Activated T-cell treated with anti-CD3 and anti-CD28 coated beads, Interleukin-2, amount 50 U/mL, for 4 hours (primary cell): ENCODE data around the gene DIS3L2. TPM values are rescaled to one million over a fixed set of nuclear protein-coding genes. Genes with fewer than 3 reads are reported as not detected.

Experiments used
- ATAC-seq, 2 donors: fragments of 200-7000 bp; cut with Tn5 transposase; one replicate each; pipeline ENCODE4 v1.10.0; 2021
- DNase-seq: peaks from one replicate; pipeline ENCODE4 v3.0.0-alpha.2; 2020
- H3K27me3 Mint-ChIP-seq: one replicate; pipeline ENCODE4 v1.8.0; 2021; ENCODE audit warnings: low read depth, mixed read lengths
- H3K36me3 Mint-ChIP-seq: one replicate; pipeline ENCODE4 v1.8.0; 2022; ENCODE audit warnings: mixed read lengths; ENCODE audit not compliant: insufficient read depth
- H3K4me1 Mint-ChIP-seq: one replicate; pipeline ENCODE4 v1.8.0; 2021; ENCODE audit warnings: low read depth, mixed read lengths
- H3K4me3 Mint-ChIP-seq: one replicate; pipeline ENCODE4 v1.8.0; 2021; ENCODE audit warnings: mild to moderate bottlenecking, moderate library complexity, mixed read lengths
- H3K9me3 Mint-ChIP-seq: one replicate; pipeline ENCODE4 v1.8.0; 2021; ENCODE audit warnings: mixed read lengths
- total RNA-seq, 3 donors: library from RNA; stranded (reverse); gene quantifications; one replicate each; pipeline ENCODE4 v1.2.1, GENCODE V29; 2021

DIS3L2 gene
- total RNA-seq, 3 donors from 2014 or later, result 38.5 to 43.7 (median 41.4) TPM

GRCh38 chr2:232286001-232286868, 324.7 kb downstream of the DIS3L2 start:
- Mint-ChIP-seq H3K36me3 (peaks cover 7% of the 10 kb centered on the region), H3K4me1 (peaks cover 18% of the 10 kb centered on the region), H3K9me3 (no peaks in the 10 kb centered on the region), H3K27me3 (no peaks in the 10 kb centered on the region), H3K4me3 (no peak overlapping the region)
- no peak for ATAC-seq
- DNase-seq, result no peak

DNA sequence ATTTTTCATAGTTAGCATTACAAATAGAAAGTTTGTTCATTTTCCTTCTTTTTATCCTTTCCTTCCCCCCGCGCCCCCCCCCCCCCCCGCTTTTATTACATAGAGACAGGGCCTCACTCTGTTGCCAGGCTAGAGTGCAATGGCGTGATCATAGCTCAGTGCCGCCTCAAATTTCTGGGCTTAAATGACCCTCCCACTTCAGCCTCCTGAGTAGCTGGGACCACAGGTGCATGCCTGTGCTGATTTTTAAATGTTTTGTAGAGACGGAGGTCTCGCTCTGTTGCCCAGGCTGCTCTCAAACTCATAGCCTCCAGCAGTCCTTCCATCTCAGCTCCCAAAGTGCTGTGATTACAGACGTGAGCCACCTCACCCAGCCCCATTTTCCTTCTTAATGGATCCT, 325.8 kb downstream of the DIS3L2 start:
- Mint-ChIP-seq H3K4me1 (peaks cover 20% of the 10 kb centered on the region), H3K9me3 (no peaks in the 10 kb centered on the region), H3K4me3 (no peak overlapping the region), H3K27me3 (no peaks in the 10 kb centered on the region), H3K36me3 (peaks cover 4% of the 10 kb centered on the region)
- ATAC-seq, result no peak
- DNase-seq, result no peak

DNA sequence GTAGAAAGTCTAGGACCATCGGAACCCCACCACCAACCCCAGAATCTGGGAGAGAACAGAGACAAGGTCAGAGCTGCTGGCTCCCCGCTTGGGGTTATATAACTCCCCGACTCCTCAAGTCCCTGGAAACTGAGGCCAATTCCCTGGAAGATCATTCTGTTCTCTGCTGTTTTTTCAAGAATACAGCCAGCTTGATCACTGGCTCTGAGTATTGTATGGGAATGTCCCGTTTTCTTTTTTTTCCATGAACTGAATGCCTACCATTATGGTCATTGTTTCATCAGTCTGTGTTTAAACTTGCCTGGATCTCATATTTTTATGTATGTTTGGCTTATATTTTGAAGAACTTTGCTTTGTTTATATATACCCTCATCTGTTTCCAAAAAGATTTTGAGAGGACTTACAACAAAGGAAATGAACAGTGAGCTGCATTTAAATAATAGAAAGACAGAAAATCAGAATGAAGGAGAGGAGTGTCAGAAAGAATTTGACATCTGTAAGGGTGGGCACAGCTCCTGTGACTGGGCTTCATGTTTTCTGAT, 327.0 kb downstream of the DIS3L2 start:
- peaks cover 2% of the 10 kb centered on the region for H3K36me3 Mint-ChIP-seq
- no peaks in the 10 kb centered on the region for H3K27me3 Mint-ChIP-seq
- no peak for DNase-seq
- H3K4me3 Mint-ChIP-seq, result no peak overlapping the region
- no peaks in the 10 kb centered on the region for H3K9me3 Mint-ChIP-seq
- H3K4me1 Mint-ChIP-seq, result peaks cover 18% of the 10 kb centered on the region
- ATAC-seq, result no peak

DNA sequence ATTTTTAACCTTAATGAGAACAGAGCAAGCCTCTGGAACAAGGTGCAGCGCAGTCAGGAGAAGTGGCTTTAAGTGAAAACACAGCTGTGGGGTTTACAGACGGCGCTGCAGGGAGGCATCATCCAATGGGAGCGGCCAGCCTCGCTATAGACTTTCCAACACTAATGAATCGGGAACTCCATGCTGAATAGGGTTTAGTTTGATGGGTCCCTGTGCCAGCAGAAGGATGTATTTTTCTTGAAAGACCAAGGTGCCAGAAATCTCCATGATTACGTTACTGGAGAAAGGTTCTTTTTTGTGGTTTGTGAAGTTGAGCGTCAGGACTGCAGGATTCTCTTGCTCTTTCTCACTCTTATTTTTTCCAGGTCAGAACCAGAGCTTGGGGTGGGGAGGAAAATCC, 329.2 kb downstream of the DIS3L2 start:
- Mint-ChIP-seq H3K9me3 (no peaks in the 10 kb centered on the region), H3K36me3 (peaks cover 6% of the 10 kb centered on the region), H3K4me1 (peaks cover 10% of the 10 kb centered on the region), H3K4me3 (no peak overlapping the region), H3K27me3 (no peaks in the 10 kb centered on the region)
- DNase-seq (no peak), ATAC-seq (no peak)

DNA sequence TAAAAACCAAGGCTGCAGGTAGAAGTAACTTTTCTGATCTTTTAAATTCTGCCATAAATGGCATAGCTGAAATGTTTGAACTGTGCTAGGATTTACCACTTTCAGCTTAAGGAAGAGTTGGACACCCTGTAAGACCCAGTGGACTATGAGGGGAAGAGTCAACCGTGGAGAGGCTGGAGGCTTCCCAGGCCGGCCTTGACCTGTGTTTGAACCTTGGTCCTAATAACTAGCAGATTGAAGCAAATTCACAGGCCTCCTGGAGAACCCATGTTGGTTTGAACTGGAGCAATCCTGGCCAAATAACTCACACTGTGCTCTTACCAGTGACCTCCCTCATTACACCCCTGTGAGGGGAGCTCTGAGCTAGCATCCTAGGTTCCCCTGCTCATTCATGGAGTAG, 329.8 kb downstream of the DIS3L2 start:
- peaks cover 4% of the 10 kb centered on the region for H3K4me1 Mint-ChIP-seq
- H3K36me3 Mint-ChIP-seq, result peaks cover 6% of the 10 kb centered on the region
- H3K27me3 Mint-ChIP-seq, result no peaks in the 10 kb centered on the region
- H3K9me3 Mint-ChIP-seq, result no peaks in the 10 kb centered on the region
- DNase-seq, result no peak
- no peak overlapping the region for H3K4me3 Mint-ChIP-seq
- no peak for ATAC-seq

DNA sequence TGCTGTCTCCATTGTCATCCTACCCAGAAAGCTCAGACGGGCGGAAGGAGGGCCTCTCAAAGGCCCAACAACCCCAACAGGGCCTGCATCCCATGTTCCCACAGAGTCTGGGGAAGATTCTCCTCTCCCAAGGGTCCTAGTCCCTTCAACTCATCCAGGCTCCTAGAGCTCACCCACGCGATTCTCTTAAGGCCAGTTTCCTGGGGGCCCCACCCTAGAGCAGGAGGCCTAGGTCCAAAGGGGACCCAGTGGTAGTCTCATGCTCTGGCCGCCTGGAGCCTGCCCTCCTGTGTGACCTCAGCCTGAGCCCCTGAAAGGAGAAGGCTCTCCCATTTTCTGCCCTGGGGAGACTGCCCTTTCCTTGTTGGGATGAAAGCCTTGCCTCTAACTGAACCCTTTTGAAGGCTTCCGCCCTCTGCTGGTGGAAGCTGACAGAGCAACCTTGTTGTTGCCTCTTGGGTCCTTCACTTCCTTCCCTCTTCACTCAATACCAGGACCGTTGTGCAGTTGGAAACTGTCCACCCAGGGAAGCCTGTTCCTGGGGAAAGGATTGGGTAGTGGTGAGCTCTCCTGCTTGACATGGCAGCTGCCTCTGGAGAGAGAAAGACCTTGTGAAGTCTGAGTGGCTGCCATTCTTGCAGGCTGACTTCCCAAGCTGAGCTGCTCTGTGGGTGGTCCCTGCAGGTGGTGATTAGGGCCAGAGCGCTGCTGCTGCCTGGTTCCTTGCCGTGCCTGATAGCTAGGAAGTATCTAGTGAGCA, 331.1 kb downstream of the DIS3L2 start:
- H3K9me3 Mint-ChIP-seq, result no peaks in the 10 kb centered on the region

DNA sequence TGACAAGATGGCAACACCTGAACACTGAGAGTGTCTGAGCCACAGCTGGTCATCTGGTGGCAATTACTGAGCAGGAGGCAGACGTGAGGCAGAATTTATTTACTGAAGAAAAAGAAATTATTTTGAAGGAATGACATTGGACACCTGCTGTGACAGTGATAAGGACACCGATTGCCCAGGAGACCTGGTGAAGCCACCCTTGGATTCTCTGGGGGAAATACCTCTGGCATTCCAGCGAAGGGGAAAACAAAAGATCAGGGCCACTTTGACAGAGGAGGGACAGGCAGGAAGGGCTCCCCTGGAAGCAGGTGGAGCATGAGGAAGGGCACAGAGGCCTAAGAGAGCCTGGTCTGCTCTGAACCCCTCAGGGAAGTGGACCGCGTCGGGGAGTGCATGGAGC, 331.7 kb downstream of the DIS3L2 start:
- Mint-ChIP-seq H3K4me3 (no peak overlapping the region), H3K36me3 (peaks cover 6% of the 10 kb centered on the region), H3K4me1 (peaks cover 3% of the 10 kb centered on the region), H3K9me3 (no peaks in the 10 kb centered on the region), H3K27me3 (no peaks in the 10 kb centered on the region)
- ATAC-seq, result no peak
- DNase-seq, result no peak

More for the DNA sequence above, 331.1 kb downstream of the DIS3L2 start:
- H3K36me3 Mint-ChIP-seq, result peaks cover 6% of the 10 kb centered on the region
- H3K4me1 Mint-ChIP-seq, result peaks cover 3% of the 10 kb centered on the region
- no peak overlapping the region for H3K4me3 Mint-ChIP-seq
- H3K27me3 Mint-ChIP-seq, result no peaks in the 10 kb centered on the region
- DNase-seq (peak; percentile 32), ATAC-seq (peak; percentile 43 to 59)

DNA sequence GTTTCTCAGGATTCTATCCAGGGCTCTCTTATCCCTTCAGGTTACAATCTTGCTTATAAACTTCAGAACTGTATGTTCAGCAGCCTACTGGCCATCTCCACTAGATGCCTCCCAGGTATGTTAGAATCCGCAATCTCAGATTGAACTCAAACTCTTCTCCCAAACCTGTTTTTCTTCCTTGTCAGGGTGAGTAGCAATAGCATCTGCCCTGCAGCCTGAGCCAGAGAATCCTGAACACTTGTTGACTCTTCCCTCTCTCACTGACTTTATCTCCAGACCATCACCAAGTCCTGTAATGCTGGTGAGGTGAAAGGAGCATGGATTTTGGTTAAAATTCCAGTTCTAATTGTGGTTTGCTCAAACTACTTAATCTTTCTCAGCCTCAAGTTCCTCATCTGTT, 334.5 kb downstream of the DIS3L2 start:
- no peaks in the 10 kb centered on the region for H3K9me3 Mint-ChIP-seq
- no peak for DNase-seq
- H3K4me1 Mint-ChIP-seq, result peaks cover 19% of the 10 kb centered on the region
- no peak overlapping the region for H3K4me3 Mint-ChIP-seq
- peaks cover 11% of the 10 kb centered on the region for H3K36me3 Mint-ChIP-seq
- no peaks in the 10 kb centered on the region for H3K27me3 Mint-ChIP-seq
- no peak for ATAC-seq

GRCh38 chr2:232296776-232297525, 335.4 kb downstream of the DIS3L2 start:
- Mint-ChIP-seq H3K4me3 (no peak overlapping the region), H3K36me3 (peaks cover 14% of the 10 kb centered on the region), H3K4me1 (peaks cover 19% of the 10 kb centered on the region), H3K9me3 (no peaks in the 10 kb centered on the region), H3K27me3 (no peaks in the 10 kb centered on the region)
- ATAC-seq (no peak), DNase-seq (no peak)

DNA sequence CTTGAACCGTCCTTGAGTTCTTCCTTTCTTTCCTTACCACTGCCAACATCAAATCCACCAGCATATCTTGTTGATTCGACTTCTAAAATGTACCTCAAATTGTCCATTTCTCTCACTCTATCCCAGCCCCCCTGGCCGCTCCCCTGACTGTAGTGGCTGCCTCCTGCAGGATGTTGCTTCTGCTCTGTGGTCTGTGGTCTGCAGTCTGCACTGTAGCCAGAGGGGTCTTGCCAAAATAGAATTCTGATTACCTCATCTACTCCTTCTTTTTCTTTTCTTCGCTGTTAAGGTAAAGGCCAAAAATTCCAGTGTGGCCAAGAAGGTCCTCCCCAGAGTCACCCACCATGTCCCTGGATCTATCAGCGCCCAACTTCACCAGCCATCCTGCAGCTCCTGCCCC, 337.6 kb downstream of the DIS3L2 start:
- ATAC-seq, result no peak

DNA sequence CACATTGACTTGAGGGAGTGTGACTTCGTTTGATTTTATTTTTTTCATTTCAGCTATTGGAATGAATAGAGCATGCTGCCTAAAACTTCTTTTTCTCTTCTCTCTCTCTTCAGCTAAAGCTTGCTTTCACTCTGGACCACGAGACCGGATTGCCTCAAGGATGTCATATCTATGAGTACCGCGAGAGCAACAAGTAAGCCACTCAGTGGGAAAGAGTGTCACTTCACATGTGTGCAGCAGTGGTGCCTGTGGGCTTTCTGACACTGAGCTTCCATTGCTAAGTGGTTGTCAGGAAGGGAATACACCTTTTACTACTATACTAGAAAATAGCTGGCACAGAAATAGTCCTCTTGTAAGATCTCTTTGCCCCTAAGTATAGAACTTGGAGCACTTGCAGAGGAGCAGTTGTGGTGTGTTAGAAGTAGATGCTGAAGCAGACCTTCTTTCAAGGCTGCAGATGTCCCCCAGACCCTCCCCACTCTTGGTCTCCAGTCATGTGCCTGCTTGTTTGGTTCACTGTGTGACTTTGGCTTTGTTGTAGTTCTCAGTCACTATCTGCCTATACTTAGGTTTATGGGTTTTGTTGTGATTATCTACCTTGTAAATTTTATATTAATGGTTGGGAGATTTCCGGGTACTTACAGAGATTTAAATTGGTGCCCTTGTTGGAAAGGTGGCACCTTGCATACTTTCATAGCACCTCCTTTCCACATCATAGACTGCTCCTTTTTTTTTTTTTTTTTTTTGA, 338.6 kb downstream of the DIS3L2 start:
- Mint-ChIP-seq H3K4me1 (peaks cover 17% of the 10 kb centered on the region), H3K27me3 (no peaks in the 10 kb centered on the region), H3K36me3 (peaks cover 19% of the 10 kb centered on the region), H3K4me3 (no peak overlapping the region), H3K9me3 (no peaks in the 10 kb centered on the region)
- ATAC-seq, result no peak
- DNase-seq, result no peak

More for the DNA sequence above, 337.6 kb downstream of the DIS3L2 start:
- H3K27me3 Mint-ChIP-seq, result no peaks in the 10 kb centered on the region
- DNase-seq, result no peak
- no peaks in the 10 kb centered on the region for H3K9me3 Mint-ChIP-seq
- H3K4me1 Mint-ChIP-seq, result peaks cover 17% of the 10 kb centered on the region
- no peak overlapping the region for H3K4me3 Mint-ChIP-seq
- H3K36me3 Mint-ChIP-seq, result peaks cover 22% of the 10 kb centered on the region

GRCh38 chr2:232300894-232301387, 339.4 kb downstream of the DIS3L2 start:
- Mint-ChIP-seq H3K27me3 (no peaks in the 10 kb centered on the region), H3K9me3 (no peaks in the 10 kb centered on the region), H3K4me1 (peaks cover 17% of the 10 kb centered on the region), H3K4me3 (no peak overlapping the region), H3K36me3 (peaks cover 26% of the 10 kb centered on the region)
- ATAC-seq, result peak; percentile 30 to 54
- no peak for DNase-seq

DNA sequence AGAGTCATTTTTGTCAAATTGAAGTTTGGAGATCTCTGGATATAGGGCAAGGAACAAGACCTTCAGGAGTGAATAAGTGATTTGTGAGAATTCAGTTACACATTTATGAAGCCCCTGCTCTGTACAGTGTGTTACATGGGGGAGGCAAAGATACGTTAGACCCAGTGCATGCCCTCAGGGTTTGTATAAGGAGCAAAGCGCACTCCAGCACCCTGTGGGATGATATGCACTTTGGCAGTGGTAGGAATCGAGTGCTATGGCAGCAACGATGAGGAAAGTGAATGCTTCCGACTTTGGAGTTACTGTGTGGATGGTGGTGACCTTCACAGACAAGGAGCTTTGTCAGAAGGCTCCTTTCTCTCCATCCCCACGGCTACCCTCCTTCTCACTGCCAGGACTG, 342.7 kb downstream of the DIS3L2 start:
- ATAC-seq, result no peak
- Mint-ChIP-seq H3K4me3 (no peak overlapping the region), H3K36me3 (peaks cover 29% of the 10 kb centered on the region), H3K9me3 (no peaks in the 10 kb centered on the region), H3K4me1 (peaks cover 28% of the 10 kb centered on the region), H3K27me3 (no peaks in the 10 kb centered on the region)
- no peak for DNase-seq
